ENCODE results near the gene AVPR1B. TPM values are rescaled to one million over a fixed set of nuclear protein-coding genes. Genes with fewer than 3 reads are reported as not detected.

Gene AVPR1B
- total RNA-seq, 1 experiment from 2014 or later, result not detected

DNA sequence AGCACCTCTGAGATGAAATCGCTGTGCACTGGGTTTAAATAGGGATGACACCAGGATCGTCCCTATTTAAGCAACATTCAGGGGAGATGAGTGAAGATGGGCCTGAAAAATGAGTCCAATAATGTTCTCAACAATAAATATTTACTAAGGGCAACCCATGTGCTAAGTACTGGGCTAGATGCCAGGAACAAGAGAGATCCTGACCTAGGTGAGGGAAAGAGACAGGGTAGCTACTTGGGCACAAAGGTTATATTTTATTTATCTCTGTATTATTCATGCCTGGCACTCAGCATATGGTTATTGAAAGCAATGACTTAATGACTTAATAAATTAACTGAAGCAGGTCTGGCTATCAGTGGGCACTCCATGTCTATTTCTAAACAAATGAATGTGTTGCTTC, 27.4 kb upstream of the AVPR1B start:
- intact Hi-C loops (cut with micrococcal nuclease; ENCODE audit: unreplicated experiment) (no loop called here), in situ Hi-C loops (cut with HindIII; ENCODE audit: low pct_unique_long_range_greater_than_20kb, low sequenced_read_pairs) (no loop called here)
- POLR2A ChIA-PET, result no interaction called here
- Histone ChIP-seq H3K4me1 (ENCODE audit: control insufficient read depth, insufficient read depth, low read length) (no peaks in the 10 kb centered on the region), H3K9me3 (ENCODE audit: control insufficient read depth, insufficient read depth, low read depth, low read length) (no peaks in the 10 kb centered on the region), H3K27ac (ENCODE audit: low read length) (no peak overlapping the region), H3K36me3 (ENCODE audit: control insufficient read depth, insufficient read depth, low read length) (no peaks in the 10 kb centered on the region), H3K4me3 (ENCODE audit: low read depth in 2 of 2, low read length in 2 of 2) (no peak overlapping the region), H3K27me3 (ENCODE audit: control insufficient read depth, insufficient read depth, low read length) (peaks cover 29% of the 10 kb centered on the region)
- DNase-seq (ENCODE audit: low read depth, low spot score) (no peak), ATAC-seq (no peak)
- BruUV-seq (replicated peaks), result no TSS peak
- CTCF ChIA-PET, result no interaction called here
- TF ChIP-seq, protein P1, sequence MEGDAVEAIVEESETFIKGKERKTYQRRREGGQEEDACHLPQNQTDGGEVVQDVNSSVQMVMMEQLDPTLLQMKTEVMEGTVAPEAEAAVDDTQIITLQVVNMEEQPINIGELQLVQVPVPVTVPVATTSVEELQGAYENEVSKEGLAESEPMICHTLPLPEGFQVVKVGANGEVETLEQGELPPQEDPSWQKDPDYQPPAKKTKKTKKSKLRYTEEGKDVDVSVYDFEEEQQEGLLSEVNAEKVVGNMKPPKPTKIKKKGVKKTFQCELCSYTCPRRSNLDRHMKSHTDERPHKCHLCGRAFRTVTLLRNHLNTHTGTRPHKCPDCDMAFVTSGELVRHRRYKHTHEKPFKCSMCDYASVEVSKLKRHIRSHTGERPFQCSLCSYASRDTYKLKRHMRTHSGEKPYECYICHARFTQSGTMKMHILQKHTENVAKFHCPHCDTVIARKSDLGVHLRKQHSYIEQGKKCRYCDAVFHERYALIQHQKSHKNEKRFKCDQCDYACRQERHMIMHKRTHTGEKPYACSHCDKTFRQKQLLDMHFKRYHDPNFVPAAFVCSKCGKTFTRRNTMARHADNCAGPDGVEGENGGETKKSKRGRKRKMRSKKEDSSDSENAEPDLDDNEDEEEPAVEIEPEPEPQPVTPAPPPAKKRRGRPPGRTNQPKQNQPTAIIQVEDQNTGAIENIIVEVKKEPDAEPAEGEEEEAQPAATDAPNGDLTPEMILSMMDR (IDR thresholded peaks at IDR 0.05), result no peak
- TF ChIP-seq SIN3A (IDR thresholded peaks at IDR 0.05; ENCODE audit: borderline replicate concordance, insufficient read depth, low read depth, low read length) (no peak), POLR2AphosphoS5 (IDR thresholded peaks at IDR 0.05; ENCODE audit: low read depth, low read length) (no peak), TCF7L2 (IDR thresholded peaks at IDR 0.05; ENCODE audit: low read depth, low read length) (no peak)
- TF ChIP-seq, protein P2, sequence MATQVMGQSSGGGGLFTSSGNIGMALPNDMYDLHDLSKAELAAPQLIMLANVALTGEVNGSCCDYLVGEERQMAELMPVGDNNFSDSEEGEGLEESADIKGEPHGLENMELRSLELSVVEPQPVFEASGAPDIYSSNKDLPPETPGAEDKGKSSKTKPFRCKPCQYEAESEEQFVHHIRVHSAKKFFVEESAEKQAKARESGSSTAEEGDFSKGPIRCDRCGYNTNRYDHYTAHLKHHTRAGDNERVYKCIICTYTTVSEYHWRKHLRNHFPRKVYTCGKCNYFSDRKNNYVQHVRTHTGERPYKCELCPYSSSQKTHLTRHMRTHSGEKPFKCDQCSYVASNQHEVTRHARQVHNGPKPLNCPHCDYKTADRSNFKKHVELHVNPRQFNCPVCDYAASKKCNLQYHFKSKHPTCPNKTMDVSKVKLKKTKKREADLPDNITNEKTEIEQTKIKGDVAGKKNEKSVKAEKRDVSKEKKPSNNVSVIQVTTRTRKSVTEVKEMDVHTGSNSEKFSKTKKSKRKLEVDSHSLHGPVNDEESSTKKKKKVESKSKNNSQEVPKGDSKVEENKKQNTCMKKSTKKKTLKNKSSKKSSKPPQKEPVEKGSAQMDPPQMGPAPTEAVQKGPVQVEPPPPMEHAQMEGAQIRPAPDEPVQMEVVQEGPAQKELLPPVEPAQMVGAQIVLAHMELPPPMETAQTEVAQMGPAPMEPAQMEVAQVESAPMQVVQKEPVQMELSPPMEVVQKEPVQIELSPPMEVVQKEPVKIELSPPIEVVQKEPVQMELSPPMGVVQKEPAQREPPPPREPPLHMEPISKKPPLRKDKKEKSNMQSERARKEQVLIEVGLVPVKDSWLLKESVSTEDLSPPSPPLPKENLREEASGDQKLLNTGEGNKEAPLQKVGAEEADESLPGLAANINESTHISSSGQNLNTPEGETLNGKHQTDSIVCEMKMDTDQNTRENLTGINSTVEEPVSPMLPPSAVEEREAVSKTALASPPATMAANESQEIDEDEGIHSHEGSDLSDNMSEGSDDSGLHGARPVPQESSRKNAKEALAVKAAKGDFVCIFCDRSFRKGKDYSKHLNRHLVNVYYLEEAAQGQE (IDR thresholded peaks at IDR 0.05; ENCODE audit: insufficient read depth in 1 of 2, low read depth in 2 of 2, low read length in 1 of 2), result no peak

DNA sequence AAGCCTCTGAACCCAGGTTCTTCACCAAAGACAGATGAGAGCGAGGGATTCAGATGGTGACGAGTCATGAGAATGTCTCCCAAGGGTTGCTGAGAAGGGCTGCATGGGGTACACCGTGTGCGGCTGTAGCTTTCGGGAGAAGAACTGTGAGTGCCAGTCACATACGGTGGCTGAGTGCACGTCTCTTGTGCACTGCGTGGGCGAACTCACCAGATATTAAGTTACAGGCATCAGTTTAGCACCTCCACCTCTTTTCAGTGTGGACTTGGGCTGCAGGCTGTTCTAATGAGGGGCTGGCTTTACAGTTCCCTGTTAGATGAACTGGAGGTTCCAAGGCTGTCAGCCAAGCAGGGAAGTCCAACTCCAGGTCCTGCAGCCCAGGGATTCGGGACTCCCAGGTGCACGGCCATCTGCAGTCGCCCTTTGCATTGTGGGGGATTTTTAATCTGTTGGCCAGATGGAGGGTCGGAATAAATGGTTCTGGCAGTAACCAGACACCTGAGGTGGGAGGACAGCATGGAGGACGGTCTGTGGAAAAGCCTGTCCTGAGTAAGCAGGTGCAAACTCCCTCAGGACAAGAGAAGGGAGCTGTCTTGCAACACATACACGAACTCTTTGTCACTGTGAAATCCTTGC, 26.5 kb upstream of the AVPR1B start:
- ATAC-seq (no peak), DNase-seq (ENCODE audit: low read depth, low spot score) (no peak)
- H3K36me3 ChIP-seq (ENCODE audit: control insufficient read depth, insufficient read depth, low read length), result no peaks in the 10 kb centered on the region
- in situ Hi-C loops (cut with HindIII; ENCODE audit: low pct_unique_long_range_greater_than_20kb, low sequenced_read_pairs), result no loop called here
- no TSS peak for BruUV-seq (replicated peaks)
- ChIA-PET CTCF (no interaction called here), POLR2A (no interaction called here)
- intact Hi-C loops (cut with micrococcal nuclease; ENCODE audit: unreplicated experiment), result no loop called here
- no peak overlapping the region for H3K27ac ChIP-seq (ENCODE audit: low read length)
- TF ChIP-seq, protein P2 (IDR thresholded peaks at IDR 0.05; ENCODE audit: insufficient read depth in 1 of 2, low read depth in 2 of 2, low read length in 1 of 2), result no peak
- TF ChIP-seq, protein P1 (IDR thresholded peaks at IDR 0.05), result no peak
- TF ChIP-seq TCF7L2 (IDR thresholded peaks at IDR 0.05; ENCODE audit: low read depth, low read length) (no peak), POLR2AphosphoS5 (IDR thresholded peaks at IDR 0.05; ENCODE audit: low read depth, low read length) (no peak), SIN3A (IDR thresholded peaks at IDR 0.05; ENCODE audit: borderline replicate concordance, insufficient read depth, low read depth, low read length) (no peak)
- H3K4me1 ChIP-seq (ENCODE audit: control insufficient read depth, insufficient read depth, low read length), result no peaks in the 10 kb centered on the region
- H3K4me3 ChIP-seq (ENCODE audit: low read depth in 2 of 2, low read length in 2 of 2), result no peak overlapping the region
- peaks cover 31% of the 10 kb centered on the region for H3K27me3 ChIP-seq (ENCODE audit: control insufficient read depth, insufficient read depth, low read length)
- H3K9me3 ChIP-seq (ENCODE audit: control insufficient read depth, insufficient read depth, low read depth, low read length), result no peaks in the 10 kb centered on the region
